ENCODE data around the gene GNA12.

GRCh38 chr7:2829040-2829439, 15.1 kb downstream of the GNA12 start:
- TF ChIP-seq, protein P1, sequence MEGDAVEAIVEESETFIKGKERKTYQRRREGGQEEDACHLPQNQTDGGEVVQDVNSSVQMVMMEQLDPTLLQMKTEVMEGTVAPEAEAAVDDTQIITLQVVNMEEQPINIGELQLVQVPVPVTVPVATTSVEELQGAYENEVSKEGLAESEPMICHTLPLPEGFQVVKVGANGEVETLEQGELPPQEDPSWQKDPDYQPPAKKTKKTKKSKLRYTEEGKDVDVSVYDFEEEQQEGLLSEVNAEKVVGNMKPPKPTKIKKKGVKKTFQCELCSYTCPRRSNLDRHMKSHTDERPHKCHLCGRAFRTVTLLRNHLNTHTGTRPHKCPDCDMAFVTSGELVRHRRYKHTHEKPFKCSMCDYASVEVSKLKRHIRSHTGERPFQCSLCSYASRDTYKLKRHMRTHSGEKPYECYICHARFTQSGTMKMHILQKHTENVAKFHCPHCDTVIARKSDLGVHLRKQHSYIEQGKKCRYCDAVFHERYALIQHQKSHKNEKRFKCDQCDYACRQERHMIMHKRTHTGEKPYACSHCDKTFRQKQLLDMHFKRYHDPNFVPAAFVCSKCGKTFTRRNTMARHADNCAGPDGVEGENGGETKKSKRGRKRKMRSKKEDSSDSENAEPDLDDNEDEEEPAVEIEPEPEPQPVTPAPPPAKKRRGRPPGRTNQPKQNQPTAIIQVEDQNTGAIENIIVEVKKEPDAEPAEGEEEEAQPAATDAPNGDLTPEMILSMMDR (IDR thresholded peaks at IDR 0.05): no peak
- no peak for TF ChIP-seq POLR2A (IDR thresholded peaks at IDR 0.05)

Data from right lobe of liver (tissue), 4 donors.